ENCODE results near the gene MAP4.

DNA sequence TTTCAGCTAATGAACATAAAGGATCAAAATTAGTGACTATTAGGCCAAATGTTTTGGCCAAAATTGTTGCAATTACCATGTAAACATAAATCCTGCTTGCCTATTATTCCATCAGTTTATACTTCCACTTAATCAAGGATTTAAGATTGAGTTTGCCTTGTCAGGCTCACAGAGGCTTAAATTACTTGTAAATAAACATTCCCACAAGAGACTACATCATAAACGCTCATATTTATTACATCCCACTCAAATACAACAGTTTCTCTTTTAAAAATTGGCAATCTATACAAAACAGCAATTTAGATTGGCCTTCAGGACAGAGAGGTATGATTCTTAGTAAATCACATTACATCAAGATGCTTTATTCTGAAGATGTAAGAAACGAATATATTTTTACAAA is 9.9 kb upstream of the MAP4 start:
- TF ChIP-seq POLR2A (IDR thresholded peaks at IDR 0.05), result no peak
- TF ChIP-seq, protein P1, sequence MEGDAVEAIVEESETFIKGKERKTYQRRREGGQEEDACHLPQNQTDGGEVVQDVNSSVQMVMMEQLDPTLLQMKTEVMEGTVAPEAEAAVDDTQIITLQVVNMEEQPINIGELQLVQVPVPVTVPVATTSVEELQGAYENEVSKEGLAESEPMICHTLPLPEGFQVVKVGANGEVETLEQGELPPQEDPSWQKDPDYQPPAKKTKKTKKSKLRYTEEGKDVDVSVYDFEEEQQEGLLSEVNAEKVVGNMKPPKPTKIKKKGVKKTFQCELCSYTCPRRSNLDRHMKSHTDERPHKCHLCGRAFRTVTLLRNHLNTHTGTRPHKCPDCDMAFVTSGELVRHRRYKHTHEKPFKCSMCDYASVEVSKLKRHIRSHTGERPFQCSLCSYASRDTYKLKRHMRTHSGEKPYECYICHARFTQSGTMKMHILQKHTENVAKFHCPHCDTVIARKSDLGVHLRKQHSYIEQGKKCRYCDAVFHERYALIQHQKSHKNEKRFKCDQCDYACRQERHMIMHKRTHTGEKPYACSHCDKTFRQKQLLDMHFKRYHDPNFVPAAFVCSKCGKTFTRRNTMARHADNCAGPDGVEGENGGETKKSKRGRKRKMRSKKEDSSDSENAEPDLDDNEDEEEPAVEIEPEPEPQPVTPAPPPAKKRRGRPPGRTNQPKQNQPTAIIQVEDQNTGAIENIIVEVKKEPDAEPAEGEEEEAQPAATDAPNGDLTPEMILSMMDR (IDR thresholded peaks at IDR 0.05), result no peak
- TF ChIP-seq EP300 (IDR thresholded peaks at IDR 0.05), result no peak
- no peak for TF ChIP-seq POLR2AphosphoS5 (IDR thresholded peaks at IDR 0.05)

Data from stomach (tissue), 4 donors.